H1 (cell line): Measurements from ENCODE around the gene SULT2B1. TPM values are rescaled to one million over a fixed set of nuclear protein-coding genes. Genes with fewer than 3 reads are reported as not detected.

Source experiments
- GTF2F1 ChIP-seq: IDR thresholded peaks from 2 replicates; pipeline ENCODE4 v1.6.1; 2012; ENCODE audit warnings: low read depth, low read length, improper control_type of control experiment, borderline replicate concordance
- JUN ChIP-seq: IDR thresholded peaks from 2 replicates; pipeline ENCODE4 v1.6.1; 2011; ENCODE audit warnings: low read depth, mild to moderate bottlenecking, improper control_type of control experiment, low read length
- SUZ12 ChIP-seq: fragments of 200-600 bp; sonication (generic); IDR thresholded peaks from 2 replicates; pipeline ENCODE4 v1.6.1; 2012; ENCODE audit warnings: mild to moderate bottlenecking, inconsistent platforms, low read length, moderate library complexity, mixed read lengths
- TAF1 ChIP-seq: IDR thresholded peaks from 2 replicates; pipeline ENCODE4 v1.6.1; 2011; ENCODE audit warnings: mild to moderate bottlenecking, low read depth, low read length
- polyA plus RNA-seq, 7 experiments: library from polyadenylated mRNA; depleted of rRNA in 3 of 7; stranded (reverse) in 5 of 7; unstranded in 2 of 7; fragments of >200 nt in 5 of 7; fragments of 200-250 nt in 2 of 7; gene quantifications; 1 replicate in 5 of 7; 2 replicates in 1 of 7; 4 replicates in 1 of 7; pipeline versions ENCODE4 v1.2.1 to v1.2.3, GENCODE V29; 2011 to 2013; ENCODE audit warnings: missing spikeins in 2 of 7, mixed read lengths in 2 of 7
- total RNA-seq: library from RNA; stranded (reverse); fragmentation: NEBNext Ultra II Directional; extraction: Animal tissue kit (Norgen Biotek cat#: 25700); gene quantifications from 2 replicates; pipeline ENCODE4 v1.2.1, GENCODE V29; 2021

Gene SULT2B1
- total and polyA plus RNA-seq, 2 of the 8 experiments (the other 6 are each of a cell fraction or from before 2014, with no cell fraction given) = 1.5 to 2.6 TPM

DNA sequence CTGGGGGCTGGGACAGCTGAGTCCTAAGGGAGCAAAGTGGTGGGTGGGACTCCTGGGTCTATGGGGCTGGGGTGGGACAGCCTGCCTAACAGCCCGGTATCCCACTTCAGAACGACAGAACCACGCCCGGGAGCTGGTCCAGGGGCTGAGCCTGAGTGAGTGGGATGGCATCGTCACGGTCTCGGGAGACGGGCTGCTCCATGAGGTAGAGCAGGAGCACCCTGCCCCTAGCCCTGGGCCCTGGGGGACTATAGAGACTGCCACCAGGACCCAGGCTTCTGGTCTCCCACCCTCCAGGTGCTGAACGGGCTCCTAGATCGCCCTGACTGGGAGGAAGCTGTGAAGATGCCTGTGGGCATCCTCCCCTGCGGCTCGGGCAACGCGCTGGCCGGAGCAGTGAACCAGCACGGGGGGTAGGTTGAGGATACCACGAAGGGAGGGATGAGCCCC is 75.9 kb downstream of the SULT2B1 start (continued):
- TF ChIP-seq GTF2F1 (no peak), TAF1 (no peak), JUN (no peak), SUZ12 (no peak)
